DOHH2 (cell line): Measurements from ENCODE around the gene PCSK5.

Experiments used
- EZH2phosphoT487 ChIP-seq: fragments of 200-600 bp; sonication (generic); IDR thresholded peaks from 2 replicates; pipeline ENCODE4 v1.6.1; 2017; ENCODE audit warnings: borderline replicate concordance, mild to moderate bottlenecking, antibody characterized with exemption, low read length, moderate library complexity, mixed read lengths
- TF ChIP-seq, protein P1 (sequence below): fragments of 200-600 bp; sonication (generic); IDR thresholded peaks from one replicate; pipeline ENCODE4 v1.5.1; 2014; ENCODE audit warnings: antibody characterized with exemption, mild to moderate bottlenecking, low read depth, low read length; ENCODE audit not compliant: poor library complexity, severe bottlenecking

DNA sequence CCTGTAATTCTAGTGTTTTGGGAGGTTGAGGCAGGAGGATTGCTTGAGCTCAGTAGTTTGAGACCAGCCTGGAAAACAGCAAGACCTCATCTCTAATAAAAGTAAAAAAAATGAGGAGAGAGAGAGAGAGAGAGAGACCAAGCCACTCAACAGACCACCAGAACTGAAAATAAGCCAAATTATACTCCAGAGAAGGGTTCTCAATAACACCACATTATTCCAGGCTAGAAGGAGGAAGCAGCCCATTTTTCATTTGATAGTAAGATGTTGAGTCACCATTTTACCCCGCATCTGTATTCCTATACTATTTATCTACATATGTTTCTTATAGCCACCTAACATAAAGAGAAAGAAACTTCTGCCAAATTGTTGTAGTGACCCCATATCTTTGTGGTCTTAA, 134.8 kb downstream of the PCSK5 start:
- TF ChIP-seq, protein P1, sequence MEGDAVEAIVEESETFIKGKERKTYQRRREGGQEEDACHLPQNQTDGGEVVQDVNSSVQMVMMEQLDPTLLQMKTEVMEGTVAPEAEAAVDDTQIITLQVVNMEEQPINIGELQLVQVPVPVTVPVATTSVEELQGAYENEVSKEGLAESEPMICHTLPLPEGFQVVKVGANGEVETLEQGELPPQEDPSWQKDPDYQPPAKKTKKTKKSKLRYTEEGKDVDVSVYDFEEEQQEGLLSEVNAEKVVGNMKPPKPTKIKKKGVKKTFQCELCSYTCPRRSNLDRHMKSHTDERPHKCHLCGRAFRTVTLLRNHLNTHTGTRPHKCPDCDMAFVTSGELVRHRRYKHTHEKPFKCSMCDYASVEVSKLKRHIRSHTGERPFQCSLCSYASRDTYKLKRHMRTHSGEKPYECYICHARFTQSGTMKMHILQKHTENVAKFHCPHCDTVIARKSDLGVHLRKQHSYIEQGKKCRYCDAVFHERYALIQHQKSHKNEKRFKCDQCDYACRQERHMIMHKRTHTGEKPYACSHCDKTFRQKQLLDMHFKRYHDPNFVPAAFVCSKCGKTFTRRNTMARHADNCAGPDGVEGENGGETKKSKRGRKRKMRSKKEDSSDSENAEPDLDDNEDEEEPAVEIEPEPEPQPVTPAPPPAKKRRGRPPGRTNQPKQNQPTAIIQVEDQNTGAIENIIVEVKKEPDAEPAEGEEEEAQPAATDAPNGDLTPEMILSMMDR: no peak
- TF ChIP-seq EZH2phosphoT487: no peak
